ENCODE data around the gene TRAK1. TPM values are rescaled to one million over a fixed set of nuclear protein-coding genes. Genes with fewer than 3 reads are reported as not detected.
A peak's percentile ranks its signal among the peaks of the same experiment; 100 is the strongest.

TRAK1 gene
- total and polyA plus RNA-seq, 4 donors: 18.2 to 65.4 (median 32.5) TPM

DNA sequence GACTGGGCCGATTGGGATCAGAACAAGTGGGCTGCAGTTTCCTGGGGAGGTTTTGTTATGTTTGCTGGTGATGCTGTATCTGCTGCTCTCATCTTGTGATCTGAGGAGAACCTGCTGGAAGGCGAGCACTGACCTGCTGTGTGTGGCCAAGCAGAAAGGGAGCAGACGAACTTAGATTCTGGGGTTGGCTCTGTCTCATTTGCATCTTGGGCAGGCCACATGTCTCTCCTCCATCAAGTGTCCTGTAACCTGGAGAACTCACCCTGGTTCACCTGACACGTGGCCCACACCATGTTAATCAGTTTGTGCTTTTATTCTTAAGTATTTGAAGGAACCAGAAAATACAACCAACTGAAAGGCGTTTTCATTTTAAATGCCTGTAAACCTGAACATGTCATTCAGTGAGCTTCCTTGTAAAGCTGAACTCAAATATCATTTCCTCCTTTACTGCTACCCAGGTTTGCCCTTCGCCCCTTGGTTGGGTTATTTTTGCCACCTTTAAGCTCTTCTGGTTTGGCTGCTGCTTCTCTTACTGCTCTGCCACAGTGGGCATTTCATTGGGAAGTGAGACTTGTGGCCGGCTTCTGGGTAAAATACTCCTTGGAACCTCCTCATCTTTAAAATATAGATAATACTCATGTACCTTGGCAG lies 33.5 kb upstream of the TRAK1 start:
- WGBS, 2 donors: 82 to 83% methylated on average over 7 of the region's 7 CpGs
- DNase-seq: no peak
- H3K4me1 ChIP-seq (ENCODE audit: control insufficient read depth in 5 of 5, insufficient read depth in 5 of 5, low read length in 5 of 5): peaks cover 3 to 38% (median 14%) of the 10 kb centered on the region in 5 donors

DNA sequence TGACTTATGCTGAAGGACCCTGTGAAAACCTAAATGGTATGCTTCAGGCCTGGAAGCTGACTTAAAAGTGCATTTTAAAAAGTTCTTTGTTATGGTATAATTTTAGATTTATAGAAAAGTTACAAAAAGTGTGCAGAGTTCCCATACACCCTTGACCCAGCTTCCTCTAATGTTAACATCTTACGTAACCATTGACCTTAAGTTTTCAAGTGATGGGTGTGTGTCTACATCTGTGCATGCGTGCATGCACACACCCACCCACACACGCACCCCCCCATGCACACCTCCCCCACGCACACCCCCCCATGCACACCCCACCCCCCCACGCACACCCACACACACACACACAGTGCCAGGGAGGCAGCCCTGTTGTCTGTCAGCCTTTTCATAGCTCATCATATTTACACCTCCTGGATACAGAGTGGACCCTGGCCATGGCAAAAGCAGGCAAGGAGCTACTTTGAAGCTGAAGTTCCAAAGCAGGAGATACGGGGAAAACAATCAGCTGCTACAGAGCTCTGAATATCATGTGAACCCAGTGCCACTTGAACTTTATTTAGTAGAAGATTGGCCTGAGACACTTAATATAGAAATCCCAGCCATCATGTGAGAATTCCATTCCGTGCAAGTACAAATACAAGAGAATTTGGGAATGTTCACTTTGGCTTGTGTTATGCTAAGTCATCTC lies 30.0 kb upstream of the TRAK1 start:
- Histone ChIP-seq H3K27me3 (ENCODE audit: control insufficient read depth in 3 of 3, insufficient read depth in 3 of 3, low read length in 2 of 3) (no peaks in the 10 kb centered on the region), H3K27ac (ENCODE audit: low read depth in 1 of 2, low read length in 1 of 2) (peak overlapping the region; percentile 91 to 98), H3K9ac (ENCODE audit: insufficient read depth in 1 of 2, low read length in 2 of 2) (peak overlapping the region in 1 of 2 donors; percentile 45), H3K9me3 (ENCODE audit: control insufficient read depth in 4 of 4, insufficient read depth in 3 of 4, low read length in 3 of 4) (no peaks in the 10 kb centered on the region), H3K4me3 (no peak overlapping the region), H3K36me3 (ENCODE audit: control insufficient read depth in 4 of 4, insufficient read depth in 4 of 4, low read length in 4 of 4) (no peaks in the 10 kb centered on the region), H3K4me1 (ENCODE audit: control insufficient read depth in 5 of 5, insufficient read depth in 5 of 5, low read length in 5 of 5) (peaks cover 0 to 42% (median 9%) of the 10 kb centered on the region in 5 donors)
- no peak for DNase-seq
- peak; percentile 35 for ATAC-seq (ENCODE audit: insufficient read depth, low FRiP score)
- TF ChIP-seq, protein P1, sequence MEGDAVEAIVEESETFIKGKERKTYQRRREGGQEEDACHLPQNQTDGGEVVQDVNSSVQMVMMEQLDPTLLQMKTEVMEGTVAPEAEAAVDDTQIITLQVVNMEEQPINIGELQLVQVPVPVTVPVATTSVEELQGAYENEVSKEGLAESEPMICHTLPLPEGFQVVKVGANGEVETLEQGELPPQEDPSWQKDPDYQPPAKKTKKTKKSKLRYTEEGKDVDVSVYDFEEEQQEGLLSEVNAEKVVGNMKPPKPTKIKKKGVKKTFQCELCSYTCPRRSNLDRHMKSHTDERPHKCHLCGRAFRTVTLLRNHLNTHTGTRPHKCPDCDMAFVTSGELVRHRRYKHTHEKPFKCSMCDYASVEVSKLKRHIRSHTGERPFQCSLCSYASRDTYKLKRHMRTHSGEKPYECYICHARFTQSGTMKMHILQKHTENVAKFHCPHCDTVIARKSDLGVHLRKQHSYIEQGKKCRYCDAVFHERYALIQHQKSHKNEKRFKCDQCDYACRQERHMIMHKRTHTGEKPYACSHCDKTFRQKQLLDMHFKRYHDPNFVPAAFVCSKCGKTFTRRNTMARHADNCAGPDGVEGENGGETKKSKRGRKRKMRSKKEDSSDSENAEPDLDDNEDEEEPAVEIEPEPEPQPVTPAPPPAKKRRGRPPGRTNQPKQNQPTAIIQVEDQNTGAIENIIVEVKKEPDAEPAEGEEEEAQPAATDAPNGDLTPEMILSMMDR (IDR thresholded peaks at IDR 0.05; ENCODE audit: control extremely low read depth, extremely low read depth): no peak
- whole genome bisulfite sequencing, 2 donors: 29 to 44% methylated on average over 7 of the region's 7 CpGs

More for the DNA sequence above, 33.5 kb upstream of the TRAK1 start:
- no peak for ATAC-seq (ENCODE audit: insufficient read depth, low FRiP score)
- Histone ChIP-seq H3K4me3 (no peak overlapping the region), H3K27ac (ENCODE audit: low read depth in 1 of 2, low read length in 1 of 2) (peak overlapping the region in 1 of 2 donors; percentile 41), H3K9ac (ENCODE audit: insufficient read depth in 1 of 2, low read length in 2 of 2) (no peak overlapping the region), H3K36me3 (ENCODE audit: control insufficient read depth in 4 of 4, insufficient read depth in 4 of 4, low read length in 4 of 4) (no peaks in the 10 kb centered on the region), H3K27me3 (ENCODE audit: control insufficient read depth in 3 of 3, insufficient read depth in 3 of 3, low read length in 2 of 3) (no peaks in the 10 kb centered on the region), H3K9me3 (ENCODE audit: control insufficient read depth in 4 of 4, insufficient read depth in 3 of 4, low read length in 3 of 4) (no peaks in the 10 kb centered on the region)
- TF ChIP-seq, protein P1 (IDR thresholded peaks at IDR 0.05; ENCODE audit: control extremely low read depth, extremely low read depth): no peak

DNA sequence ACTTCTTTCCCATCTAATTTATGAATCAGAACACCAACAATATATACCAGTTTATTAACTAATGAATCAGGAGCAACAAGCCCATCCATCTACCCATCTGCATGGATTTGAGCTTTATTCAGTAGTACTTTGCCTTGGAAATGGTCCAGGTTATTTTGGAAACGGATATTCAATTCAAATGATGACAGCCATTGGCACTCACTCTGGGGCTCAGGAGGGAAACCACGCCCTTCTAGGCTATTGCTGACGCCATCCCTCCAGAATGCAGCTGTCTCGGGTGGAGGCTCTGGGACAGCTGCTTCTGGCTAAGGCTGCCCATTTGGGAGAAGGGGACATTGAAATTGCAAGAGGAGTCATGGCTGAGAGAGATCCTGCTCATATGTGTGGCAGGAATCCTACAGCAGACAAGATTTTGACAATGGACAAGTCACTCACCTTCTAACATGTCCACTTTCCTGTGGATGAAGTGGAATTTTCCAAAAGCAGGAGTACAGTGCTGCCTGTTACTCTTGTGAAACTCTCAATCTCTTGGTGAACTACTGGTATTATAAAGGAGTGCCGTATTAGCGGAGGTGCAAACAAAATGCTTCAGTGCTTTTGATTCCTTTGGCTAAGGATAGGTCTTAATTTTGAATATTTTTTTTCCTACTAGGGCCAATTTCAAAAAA lies 29.3 kb upstream of the TRAK1 start:
- ATAC-seq (ENCODE audit: insufficient read depth, low FRiP score) (peak; percentile 76), DNase-seq (peak; percentile 84 to 89 (median 87))
- Histone ChIP-seq H3K9ac (ENCODE audit: insufficient read depth in 1 of 2, low read length in 2 of 2) (peak overlapping the region in 1 of 2 donors; percentile 45), H3K4me3 (no peak overlapping the region), H3K27me3 (ENCODE audit: control insufficient read depth in 3 of 3, insufficient read depth in 3 of 3, low read length in 2 of 3) (no peaks in the 10 kb centered on the region), H3K36me3 (ENCODE audit: control insufficient read depth in 4 of 4, insufficient read depth in 4 of 4, low read length in 4 of 4) (no peaks in the 10 kb centered on the region), H3K9me3 (ENCODE audit: control insufficient read depth in 4 of 4, insufficient read depth in 3 of 4, low read length in 3 of 4) (no peaks in the 10 kb centered on the region), H3K4me1 (ENCODE audit: control insufficient read depth in 5 of 5, insufficient read depth in 5 of 5, low read length in 5 of 5) (peaks cover 4 to 41% (median 15%) of the 10 kb centered on the region in 5 donors), H3K27ac (ENCODE audit: low read depth in 1 of 2, low read length in 1 of 2) (peak overlapping the region; percentile 90 to 98)
- TF ChIP-seq, protein P1 (IDR thresholded peaks at IDR 0.05; ENCODE audit: control extremely low read depth, extremely low read depth): no peak
- WGBS, 2 donors: 25 to 46% methylated on average over 6 of the region's 6 CpGs

Measured in lung (tissue), 12 donors.